ENCODE results near the gene HOXC11.

HOXC11 gene

DNA sequence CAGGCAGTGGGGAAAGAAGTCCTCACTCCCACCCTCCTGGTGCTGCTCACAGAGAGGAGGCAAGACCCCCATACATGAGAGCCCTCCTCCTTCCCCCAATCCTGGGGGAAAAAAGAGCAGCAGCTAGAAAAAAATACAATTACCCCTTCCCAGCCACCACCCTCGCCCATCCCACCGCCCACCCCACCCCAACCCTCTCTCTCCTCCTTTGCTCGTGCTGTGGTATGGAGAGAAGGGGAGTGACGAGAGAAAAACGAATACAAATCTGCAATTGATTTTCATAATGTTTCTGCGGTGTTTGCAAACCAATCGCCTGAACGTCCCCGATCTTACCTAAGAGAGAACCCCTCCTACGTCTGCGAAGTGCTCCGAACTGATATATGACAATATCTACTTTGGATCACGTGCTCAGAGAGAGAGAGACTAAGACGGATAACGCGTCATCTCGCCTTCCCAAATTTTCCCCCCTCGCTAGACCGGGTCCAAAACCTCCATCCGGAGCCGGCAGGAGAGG, at the start of gene HOXC11:
HOXC11 (plus strand) TSS at position 405 of the 514 bp plus-strand sequence. CDS start 116 bp downstream, outside the sequence.
- DNase-seq = no peak

DNA sequence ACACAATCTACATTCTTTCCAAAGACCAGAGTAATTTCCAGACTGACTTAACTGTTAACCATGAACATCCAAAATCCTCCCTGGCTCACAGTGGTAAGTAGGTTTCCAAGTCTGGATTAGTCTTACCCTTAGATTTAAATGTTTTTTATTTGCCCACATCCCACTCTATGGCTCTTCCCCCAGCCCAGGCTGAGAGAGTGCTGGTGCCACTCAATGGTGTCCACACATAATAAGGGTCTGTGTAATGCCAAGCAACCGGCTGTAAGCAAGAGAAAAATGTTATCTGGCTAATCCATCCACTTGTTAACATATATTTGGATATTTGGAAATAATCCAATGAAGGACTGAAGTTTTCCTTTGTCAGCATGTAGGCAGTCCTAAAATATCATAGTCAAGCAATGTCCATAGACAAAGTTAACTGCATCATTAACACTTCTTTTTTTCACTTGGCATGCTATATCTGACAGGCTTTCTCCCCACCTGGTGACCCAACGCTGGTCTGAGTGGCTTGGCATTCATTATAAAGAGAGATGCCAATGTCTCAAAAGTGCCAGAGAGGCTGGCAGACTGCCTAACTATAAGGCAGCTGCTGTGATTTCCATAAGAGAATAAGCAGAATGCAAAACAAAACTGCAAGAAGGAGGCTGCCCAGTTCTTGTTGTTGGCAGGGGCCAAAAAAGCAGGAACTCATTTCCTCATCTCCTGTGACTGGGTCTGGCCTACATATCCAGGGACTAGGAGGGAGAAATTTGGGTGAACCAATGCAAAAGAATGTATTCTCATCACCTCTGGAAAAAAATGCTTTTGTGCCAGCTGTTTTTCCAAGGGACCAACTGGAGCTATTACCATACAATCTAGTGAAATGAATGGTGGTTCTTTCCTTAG, 48.2 kb upstream of the HOXC11 start:
- DNase-seq = no peak

DNA sequence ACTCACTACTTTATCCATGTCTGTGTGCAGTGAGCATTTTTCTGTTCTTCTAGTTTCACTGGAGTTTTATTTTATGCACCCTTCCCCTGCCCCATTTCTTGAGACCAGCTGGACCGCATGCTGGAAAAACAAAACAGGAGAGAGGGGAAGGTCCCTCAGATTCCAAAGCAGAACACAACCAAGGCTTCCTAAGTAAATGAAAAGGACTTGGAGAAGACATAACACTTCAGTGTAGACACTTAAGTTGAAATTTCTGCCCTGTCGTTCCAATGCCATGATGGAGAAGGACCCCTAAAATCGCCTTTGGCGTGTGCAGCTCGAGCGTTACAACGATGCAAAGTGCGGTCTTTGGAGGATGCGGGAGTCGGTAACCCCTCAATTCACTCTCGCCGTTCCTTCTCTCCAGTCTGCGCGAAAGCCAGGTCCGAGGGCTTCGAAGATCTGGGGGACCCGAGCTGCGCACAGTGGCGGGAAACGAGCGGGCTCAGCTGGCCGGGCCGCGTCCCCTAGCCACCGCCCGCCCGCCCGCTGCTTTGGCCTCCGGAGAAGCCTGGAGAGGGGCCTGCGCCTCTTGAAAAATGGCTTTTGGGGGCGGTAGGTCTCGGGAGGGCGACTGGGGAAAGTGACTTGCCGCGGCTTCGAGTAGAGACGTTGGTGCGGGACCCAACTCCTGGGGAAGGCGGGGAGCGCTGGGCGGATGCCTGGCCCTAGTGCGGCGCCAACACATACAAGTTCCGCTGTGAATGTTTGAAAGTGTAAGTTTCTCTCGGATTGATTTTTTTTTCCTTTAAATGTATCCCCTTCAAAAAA, 45.5 kb upstream of the HOXC11 start:
- DNase-seq = no peak

DNA sequence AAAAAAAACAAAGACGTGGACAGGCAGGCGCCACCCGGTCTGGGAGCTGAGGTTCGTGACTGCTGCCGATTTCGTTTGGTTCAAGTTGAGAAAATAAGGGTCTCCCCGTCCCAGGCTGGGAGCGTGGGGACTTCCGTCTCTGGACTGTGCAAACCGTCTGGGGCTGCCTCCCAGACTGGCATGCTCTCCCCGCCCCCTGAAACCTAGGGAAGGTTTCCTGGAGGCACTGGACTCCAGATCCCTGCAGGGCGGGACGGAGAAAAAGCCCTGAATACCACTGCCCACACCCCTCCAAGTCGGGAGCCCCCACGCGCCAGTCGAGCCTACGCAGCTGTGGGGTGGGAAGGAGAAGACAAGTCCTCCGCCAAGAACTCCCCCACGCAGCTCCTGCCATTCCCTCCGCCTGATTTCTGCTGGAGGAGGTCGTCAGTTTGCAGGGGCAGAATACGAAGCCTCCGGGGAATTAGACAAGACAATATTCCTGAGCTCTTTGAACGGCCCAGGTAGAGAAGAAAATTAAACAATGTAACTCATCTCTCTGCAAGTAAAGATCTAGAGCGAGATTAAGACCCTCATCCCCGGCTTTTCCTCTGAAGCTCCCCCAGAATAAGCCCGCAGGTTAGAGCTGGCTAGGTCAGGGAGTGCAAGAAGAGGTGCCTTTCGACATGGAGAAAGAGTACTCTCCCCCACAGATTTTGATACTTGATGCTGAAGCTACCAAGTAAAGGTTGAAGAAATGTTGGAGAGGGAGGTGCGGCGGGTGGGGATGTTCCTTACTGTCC, 44.7 kb upstream of the HOXC11 start:
- no peak for DNase-seq

DNA sequence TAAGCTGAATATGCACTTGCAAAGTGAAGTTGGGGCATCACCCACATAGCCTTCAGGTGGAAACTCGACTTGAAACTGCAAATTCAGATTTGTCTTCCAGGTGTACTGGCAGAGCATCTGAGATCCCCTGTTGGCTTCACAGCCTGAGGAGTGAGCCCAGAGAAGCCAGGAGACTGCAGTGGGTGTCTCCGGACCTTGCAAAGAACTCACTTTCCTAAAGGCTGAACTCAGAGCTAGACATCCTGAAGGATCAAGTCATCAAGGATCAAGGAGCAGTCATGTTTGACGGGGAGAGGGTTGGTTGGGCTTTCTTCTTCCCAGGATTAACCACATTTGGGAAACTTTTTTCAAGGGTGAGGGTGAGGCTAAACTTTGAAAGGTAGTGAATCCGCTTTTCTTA, 43.4 kb upstream of the HOXC11 start:
- DNase-seq = no peak

DNA sequence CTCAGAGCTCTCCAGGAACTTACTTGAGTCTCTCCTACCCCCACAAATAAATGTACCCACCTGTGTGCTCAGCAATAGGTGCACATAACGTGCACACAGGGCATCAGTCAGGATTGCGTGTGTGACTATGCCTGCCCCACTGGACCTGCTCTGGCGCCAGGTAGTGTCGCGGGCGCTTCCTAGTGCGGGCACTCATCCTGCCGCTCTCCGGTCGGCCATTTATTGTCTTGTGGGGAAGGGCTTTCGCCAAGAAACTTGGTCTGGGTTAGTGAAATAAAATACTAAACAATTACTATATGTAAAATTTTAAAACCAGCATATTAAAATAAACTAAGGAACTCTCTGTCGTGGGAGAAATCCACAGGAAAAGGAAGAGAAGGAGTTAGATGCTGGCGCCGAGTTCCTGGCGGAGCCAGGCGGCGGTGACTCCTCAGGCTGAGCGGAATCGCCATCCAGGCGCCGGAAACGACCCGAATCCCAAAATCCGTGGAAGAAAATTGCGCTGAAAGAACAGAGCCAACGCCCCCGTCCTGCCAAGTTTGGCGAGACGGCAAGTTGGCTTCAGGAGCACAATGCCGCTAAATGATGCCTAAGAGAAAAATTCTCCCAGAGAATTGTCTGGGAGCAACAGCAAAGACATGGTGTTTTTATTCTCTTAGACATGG, 42.2 kb upstream of the HOXC11 start:
- no peak for DNase-seq

DNA sequence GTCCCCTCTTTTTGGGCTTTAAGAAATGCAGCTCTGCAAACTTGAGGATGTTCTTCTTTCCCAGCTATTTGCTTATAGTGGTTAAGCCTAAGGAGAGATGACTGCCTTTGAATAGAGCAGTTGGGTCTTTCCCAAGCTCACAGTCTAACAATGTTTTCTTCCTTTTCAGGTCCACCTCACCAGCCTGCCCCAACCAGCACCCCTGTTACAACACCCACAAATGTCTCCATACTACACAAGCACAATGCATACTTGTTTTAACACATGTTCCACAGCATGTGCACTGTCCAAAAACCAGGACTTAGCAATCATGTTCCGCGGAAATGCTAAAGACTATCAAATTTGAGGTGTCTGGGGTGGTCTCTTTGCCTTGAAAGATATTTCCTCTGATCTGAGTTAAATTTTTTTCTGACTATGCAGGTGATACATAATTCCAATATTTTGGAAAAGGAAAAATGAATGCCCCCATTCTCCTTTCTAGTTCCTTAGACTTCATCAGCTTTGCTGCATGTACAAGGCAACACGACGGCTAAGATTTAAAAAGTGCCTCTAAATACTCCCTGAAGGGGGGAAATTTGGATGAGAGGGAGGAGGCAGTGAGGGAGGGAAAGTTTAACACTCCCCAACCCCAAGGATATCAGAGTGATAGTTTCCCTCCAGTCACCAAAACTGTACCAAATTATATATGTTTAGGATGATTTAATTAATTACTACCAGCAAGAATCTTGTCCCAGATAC, 40.9 kb upstream of the HOXC11 start:
- no peak for DNase-seq

DNA sequence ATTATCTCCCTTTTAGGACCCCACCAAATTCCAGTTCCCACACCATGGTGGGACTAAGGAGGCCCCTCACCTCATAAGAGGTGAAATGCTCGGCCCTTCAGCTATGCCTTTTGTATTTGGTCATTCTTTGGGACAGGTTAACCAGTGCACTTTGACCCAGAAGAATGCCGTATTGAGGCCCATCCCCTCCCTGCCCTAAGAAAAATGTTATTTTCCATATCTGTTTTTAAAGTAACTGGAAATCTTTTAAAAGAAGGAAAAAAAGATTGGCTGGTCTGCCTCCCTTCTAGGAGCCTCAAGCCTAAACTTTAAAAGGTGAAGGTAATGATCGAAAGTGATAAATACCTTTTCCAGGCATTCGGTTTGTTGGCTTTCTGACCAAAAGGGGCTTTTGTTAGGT, 40.0 kb upstream of the HOXC11 start:
- DNase-seq = no peak

DNA sequence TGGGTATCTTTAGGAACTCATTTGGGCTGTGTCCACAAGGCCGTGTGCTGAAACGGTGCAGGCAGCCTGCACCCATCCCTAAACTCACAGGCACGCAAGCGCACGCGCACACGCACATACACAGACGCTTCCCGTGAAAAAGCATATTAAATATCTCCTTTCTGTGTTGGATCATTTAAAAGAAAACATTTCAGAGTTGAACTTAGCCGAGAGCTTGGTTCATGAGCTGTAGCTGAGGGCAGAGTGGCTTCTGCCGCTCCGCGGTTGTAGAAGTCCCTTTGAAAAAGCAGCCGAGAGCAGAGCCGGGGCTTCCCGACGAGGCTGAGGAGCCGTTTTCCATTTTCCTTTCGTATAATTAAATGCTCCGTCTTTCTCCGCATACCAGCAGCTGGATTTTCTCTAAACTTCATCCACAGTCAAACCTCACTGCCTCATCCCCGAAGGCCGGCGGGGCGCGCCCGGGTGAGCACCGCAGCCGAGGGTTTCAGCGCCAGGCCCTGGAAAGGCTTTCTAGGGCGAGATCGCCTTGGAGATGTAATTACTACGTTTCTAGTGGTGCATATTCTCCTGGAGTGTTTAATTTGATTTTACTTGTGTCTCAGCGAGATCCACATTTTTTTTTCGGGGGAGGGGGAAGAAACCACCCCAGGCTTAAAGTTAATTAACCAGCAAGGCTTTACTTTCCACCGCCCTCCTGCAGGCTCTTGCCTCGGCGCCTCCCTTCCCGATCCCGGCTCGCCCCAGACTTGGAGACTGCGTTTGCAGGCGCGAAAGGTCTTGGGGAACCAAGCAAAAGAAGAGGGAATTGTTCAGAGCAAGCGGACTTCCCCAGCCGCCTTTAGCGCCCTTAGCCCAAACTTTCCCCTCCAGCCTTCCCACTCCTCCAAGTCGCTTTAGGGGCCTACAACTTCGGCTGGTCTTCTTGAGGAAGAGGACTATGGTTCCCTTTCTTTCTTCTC, 37.3 kb upstream of the HOXC11 start:
- DNase-seq = no peak

DNA sequence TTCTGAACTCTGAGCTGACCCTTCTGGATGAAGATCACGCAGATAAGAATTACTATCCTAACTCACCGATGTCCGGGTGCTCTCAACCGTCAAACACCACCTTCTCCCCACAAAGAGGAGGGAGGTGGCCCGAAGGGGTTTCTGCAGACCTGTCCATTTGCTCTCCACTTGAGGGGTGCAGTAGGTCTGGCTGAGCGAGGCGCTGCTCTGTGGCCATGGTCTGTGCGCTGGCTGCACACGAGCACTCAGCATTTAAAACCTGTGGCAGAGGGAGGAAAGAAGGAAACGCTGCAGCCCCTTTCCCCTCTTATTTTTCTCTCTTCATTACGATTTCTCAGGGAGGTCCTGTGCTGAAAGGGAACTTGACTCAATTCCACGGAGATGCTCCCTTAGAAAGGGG, 35.8 kb upstream of the HOXC11 start:
- DNase-seq = no peak

DNA sequence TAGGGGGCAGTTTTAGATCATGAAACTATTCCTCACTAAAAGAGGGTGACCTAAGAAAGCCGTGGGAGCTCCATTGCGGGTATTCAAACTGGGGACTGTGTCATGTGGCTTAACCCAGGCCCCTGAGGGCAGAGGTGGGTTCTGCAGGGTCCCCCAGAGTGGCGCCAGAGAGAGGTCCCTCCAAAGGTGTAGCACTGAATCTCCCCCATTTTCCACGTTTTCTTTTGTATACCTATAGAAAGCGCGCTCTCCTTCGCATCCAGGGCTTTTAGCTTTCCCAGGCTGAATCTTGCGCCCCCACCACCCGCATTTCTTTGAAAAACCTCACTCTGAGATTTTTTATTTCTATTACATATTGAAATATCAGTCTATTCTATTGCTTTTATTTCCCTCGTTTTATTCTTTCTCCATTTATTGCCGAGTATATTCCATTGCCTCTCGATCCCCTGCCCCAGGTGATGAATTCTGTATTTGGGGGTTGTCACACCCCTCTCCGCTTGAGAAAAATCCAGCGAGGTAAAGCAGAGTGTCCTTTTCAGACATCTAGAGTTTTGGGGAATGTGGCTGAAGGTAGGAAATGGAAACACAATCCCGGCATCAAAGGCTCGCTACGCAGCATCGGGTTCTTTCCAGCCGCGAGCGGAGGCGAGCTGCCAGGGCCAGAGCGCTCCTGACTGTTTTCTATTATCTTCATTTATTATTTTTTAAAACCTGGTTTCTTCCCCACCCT, 35.2 kb upstream of the HOXC11 start:
- DNase-seq = no peak

DNA sequence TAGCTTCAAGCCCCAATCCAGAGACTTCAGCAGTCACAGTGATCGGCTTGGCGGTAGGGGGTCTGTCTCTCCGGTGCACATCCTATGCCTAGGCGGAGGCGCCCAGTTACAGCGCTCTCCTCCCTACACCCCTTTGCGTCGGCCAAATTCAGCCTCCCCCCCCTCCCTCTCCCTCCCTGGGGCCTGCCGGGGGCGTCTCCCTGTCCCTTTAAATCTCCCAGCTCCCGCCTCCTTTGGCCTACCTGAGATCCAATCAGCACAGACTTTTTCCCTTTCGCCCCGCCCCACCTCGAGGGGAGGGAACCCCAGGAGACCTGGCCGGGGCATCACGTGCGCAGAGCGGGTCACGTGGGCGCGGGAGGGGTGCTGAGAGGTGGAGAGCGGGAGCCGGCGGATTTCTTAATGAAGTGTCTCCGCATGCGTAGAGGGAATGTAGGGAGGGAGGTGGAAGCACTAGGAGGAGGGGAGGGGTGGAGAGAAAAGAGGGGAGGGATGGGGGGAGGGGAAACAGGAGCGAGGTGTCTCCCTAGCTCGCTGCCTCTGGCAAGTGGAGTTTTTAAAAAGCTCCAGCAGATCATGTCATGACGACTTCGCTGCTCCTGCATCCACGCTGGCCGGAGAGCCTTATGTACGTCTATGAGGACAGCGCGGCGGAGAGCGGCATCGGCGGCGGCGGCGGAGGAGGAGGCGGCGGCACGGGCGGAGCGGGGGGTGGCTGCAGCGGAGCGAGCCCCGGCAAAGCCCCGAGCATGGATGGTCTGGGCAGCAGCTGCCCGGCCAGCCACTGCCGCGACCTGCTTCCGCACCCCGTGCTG, 34.4 kb upstream of the HOXC11 start, which contains the start of gene HOXC13:
HOXC13 (plus strand) TSS at position 506 of the 815 bp plus-strand sequence; CDS start at position 582, 76 bp downstream.
- peak; percentile 88 for DNase-seq

DNA sequence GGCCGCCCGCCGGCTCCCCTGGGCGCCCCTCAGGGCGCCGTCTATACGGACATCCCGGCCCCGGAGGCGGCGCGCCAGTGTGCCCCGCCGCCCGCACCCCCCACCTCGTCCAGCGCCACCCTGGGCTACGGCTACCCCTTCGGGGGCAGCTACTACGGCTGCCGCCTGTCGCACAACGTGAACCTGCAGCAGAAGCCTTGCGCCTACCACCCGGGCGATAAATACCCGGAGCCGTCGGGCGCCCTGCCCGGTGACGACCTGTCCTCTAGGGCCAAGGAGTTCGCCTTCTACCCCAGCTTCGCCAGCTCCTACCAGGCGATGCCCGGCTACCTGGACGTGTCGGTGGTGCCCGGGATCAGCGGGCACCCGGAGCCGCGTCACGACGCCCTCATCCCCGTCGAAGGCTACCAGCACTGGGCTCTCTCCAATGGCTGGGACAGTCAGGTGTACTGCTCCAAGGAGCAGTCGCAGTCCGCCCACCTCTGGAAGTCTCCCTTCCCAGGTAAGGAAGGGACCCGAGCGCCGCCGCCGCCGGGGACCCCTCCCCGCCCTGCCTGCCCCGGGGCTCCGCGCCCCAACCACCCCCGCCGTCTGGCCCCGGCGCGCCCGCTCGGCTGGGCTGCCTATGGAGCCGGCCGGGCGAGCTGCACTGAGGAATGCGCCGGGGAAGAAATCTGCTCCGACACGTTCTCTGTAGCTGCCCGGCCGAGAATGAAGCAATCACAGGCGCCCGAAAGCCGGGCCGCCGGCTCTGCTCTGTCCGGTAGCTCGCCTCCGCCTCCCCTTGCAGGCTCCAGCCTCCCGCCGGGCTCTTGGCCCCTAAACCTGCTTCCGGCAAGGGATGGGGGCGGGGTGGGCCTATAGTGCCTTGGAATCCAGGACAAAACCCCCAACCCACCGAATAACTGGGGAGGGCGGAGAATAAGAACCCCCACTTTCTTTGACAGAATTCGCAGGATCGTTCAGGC, 33.5 kb upstream of the HOXC11 start:
- DNase-seq = peak; percentile 2

DNA sequence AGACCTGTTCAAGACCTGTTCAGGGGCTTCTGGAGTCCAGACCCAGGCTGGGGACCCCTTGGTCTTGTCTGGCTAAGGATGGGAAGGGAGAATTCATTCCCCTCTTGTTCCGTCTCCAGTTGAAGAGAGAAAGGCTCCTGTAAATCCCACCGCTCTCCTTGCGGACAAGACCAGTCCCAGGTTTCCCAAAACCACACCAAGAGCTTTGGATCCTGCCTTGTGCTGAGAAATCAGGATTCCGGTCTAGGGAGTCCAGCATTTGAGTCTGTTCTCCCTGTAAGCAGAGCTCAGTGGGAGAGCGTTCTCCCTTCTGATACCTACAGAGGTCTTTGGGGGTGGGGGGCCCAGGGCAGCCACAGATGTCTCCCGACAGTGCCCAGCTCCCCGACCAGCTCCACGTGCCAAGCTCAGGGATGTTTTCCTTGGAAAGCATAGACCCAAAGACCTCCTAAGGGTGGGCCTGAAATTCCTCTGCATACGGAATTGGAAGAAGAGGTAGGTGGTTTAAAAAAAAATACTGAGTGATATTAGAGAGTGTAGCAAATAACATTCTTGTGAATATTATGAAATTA, 32.4 kb upstream of the HOXC11 start:
- DNase-seq = no peak

DNA sequence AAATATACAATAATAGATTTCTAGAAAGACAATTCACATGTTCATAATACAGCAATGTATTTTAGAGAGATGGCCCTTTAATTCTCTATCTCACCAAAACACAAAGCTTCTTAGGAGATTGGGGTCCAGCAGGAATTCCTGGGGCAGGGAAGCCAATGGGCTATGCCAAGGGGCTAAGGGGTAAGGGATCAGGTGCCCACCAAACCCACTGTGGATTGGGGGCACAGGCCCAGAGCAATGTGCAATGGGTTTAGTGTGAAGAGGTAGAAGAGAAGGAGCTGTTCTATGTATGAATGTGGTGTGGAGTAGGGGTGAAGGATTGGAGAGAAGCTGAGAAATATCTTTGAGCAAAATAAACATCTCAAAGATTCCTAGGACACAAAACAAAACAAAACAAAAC, 31.7 kb upstream of the HOXC11 start:
- DNase-seq = no peak

DNA sequence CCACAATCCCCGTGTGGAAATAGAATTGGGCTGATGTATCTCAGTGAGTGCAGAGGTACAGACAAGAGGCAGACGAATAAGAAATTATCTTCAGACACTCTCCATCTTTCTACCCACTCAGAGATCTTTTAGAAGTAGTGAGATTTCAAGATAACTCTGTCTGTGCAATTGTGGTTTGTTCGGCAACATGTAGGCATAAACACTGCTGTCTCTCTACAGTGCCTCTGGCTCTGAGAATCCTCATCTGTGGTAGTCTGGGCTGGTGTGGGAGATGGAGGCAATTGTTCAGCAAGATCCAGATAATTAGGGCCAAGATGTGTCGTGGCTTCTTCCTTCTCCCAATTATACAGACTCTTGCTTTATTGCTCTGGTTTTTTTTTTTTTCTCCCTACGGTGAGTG, 31.2 kb upstream of the HOXC11 start:
- no peak for DNase-seq

DNA sequence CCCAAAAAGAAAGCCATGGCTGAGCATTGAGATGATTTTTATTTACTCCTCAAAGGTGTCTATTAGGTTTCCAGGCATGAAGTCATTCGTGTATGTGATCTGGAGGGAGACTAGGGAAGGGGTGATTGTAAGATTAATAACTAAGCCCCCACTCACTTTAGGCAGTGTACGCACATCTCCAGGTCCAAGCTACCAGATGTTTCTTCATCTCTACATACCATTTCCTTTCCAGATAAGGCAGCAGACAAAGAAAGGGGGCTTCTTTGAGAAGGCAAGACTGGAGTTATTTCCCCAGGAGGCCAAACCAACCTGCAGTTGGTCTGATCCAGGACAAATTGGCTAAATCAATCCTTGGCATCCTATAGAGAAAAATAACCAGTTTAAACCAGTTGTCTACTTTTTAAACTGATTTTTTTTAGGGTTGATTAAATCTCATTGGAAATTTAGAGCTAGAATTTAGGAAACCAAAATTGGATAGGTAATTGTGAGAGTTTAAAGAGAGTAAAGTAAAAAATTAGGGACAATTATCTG, 30.4 kb upstream of the HOXC11 start:
- DNase-seq = no peak

Data from DMS79 treated with DMSO at 0.1 percent for 48 hours (cell line).